GM18519 (cell line): ENCODE data around the gene CALHM3.
"Not testable (repeated sequence)": the region's sequence is repeated elsewhere in the genome, so short reads cannot be mapped to it uniquely, and the experiment has no call there.

ENCODE experiments used
- ATAC-seq: cut with Tn5 transposase; IDR thresholded peaks from one replicate; pipeline ENCODE4 v1.9.1; 2021; ENCODE audit warnings: mild to moderate bottlenecking, moderate library complexity; ENCODE audit not compliant: unreplicated experiment, low FRiP score

CALHM3 gene

DNA sequence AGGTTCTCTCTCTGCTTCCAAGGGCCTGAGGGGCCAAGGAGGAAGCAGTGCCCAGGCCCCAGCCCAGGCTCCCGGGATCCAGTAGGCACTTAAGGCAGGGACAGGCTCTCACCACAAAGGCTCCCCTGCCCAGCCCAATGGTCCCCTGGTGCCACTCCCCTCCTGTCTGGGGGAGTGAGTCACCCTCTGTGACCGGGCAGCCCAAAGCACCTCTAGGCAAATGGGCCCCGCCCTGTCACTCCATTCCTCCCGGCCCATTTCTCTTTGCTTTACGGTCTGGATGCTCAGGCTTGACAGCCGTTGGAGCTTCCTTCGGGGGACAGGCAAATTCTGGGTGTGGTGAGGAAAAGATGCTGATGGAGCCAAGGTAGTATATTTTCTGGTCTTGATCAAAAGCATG, at the start of gene CALHM3:
Gene CALHM3 (minus strand): TSS at position 106 of the 400 bp plus-strand sequence. CDS start 208 bp downstream, outside the sequence.
- ATAC-seq: no peak

DNA sequence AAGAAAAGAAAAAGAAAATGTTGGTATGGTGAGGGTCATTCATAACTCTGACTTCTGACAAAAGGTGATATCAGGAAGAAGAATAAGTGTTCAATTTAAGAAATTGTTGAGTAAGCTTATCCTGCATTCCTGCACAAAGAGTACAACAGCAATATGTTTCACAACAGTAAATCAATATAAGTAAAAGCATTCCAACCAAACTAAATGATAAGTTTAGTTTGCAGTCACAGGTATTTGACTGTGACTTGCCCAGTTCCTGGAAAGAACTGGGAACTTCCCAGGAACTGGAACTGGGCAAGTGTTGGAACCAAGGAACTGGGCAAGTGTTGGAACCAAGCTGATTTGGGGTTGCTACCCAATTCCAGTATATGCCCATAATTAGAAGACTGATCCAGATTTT, 49.5 kb upstream of the CALHM3 start:
- no peak for ATAC-seq

- not testable (repeated sequence) for ATAC-seq
Observed at GRCh38 chr10:103527476-103527875, 48.4 kb upstream of the CALHM3 start.

- ATAC-seq: no peak
Observed at GRCh38 chr10:103525901-103526300, 46.9 kb upstream of the CALHM3 start.

GRCh38 chr10:103523683-103524082, 44.6 kb upstream of the CALHM3 start:
- ATAC-seq: no peak

DNA sequence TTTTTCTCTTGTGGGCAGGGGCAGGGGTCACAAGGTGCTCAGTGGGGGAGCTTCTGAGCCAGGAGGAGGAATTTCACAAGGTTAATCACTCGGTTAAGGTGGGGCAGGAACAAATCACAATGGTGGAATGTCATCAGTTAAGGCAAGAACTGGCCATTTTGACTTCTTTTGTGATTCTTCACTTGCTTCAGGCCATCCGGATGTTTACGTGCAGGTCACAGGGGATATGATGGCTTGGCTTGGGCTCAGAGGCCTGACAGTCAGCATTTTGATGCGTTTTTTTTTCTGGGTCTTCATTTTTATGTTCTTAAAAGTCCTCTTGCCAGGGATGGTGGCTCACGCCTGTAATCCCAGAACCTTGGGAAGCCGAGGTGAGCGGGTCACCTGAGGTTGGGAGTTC, 43.0 kb upstream of the CALHM3 start:
- ATAC-seq: not testable (repeated sequence)

GRCh38 chr10:103519798-103520197, 40.8 kb upstream of the CALHM3 start:
- ATAC-seq: no peak

DNA sequence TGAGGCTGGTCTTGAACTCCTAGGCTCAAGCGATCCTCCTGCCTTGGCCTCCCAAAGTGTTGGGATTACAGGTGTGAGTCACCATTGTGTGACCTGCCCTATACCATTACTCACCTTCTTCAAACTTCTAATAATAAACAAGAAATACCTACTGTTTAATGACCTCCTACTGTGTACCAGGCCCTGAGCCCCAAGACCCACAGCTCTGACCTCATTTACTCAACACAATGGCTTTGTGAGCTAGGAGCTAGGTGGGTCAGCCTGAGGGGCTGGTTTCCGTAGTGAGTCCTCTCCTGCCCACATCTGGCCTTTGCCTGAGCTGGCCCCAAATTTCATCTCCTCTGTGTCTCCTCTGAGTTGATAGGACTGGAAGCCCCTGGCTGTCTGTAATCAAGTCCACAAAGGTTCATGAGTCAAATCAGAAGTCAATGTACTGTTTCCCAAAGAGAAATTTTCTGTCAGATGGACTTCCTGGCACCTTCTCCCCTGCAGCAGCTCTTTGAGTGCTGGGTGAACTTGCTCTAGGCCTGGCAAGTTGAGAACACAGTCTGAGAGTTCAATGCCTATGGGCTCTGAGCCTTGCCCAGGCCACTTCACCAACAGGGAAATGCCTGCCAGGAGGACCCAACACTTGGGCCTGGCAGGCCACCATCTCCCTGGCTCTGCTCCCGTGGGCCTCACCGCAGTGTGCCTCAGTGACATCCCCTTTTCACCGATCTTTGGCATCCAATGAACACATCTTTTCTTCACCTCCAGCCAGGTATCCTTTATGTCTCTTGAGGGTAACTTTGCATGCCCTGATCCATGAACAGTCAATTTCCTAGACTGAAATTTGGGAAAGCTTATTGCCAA, 38.4 kb upstream of the CALHM3 start:
- no peak for ATAC-seq

DNA sequence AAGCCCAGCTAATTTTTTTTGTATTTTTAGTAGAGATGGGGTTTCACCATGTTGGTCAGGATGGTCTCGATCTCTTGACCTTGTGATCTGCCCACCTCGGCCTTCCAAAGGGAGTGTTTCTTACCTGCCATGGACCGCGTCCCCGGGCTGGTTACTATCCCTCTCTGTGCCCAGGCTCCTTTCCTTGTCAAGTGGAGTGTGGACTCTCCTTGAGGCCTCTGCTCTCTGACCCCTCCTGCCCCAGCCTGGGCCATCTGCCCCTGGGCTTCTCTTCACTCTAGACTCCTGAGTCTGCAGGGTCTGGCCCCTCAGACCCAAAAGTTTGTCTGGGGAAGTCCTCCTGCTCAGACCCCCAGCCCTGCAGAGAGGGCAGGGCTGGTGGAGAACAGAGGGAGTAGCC, 35.2 kb upstream of the CALHM3 start:
- no peak for ATAC-seq

GRCh38 chr10:103513380-103514060, 34.5 kb upstream of the CALHM3 start:
- no peak for ATAC-seq

- no peak for ATAC-seq
Observed at GRCh38 chr10:103512591-103513379, 33.7 kb upstream of the CALHM3 start.

DNA sequence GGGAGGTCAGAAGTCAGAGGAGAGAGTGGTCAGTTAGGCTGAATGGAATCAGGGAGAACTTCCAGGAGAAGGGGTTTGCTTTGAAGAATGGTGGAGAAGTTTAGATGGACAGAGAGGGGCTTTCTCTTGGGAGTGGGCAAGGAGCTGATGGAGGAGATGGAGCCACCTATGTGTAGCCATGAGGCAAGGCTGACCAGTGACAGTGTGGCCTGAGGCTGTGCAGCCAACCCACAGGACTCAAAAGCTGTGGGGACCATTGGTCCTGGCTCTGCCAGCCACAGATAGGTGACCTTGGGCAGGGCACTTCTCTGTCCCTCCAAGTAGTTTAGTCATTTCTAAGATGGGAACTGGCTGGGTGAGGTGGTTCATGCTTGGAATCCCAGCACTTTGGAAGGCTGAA, 33.1 kb upstream of the CALHM3 start:
- no peak for ATAC-seq

DNA sequence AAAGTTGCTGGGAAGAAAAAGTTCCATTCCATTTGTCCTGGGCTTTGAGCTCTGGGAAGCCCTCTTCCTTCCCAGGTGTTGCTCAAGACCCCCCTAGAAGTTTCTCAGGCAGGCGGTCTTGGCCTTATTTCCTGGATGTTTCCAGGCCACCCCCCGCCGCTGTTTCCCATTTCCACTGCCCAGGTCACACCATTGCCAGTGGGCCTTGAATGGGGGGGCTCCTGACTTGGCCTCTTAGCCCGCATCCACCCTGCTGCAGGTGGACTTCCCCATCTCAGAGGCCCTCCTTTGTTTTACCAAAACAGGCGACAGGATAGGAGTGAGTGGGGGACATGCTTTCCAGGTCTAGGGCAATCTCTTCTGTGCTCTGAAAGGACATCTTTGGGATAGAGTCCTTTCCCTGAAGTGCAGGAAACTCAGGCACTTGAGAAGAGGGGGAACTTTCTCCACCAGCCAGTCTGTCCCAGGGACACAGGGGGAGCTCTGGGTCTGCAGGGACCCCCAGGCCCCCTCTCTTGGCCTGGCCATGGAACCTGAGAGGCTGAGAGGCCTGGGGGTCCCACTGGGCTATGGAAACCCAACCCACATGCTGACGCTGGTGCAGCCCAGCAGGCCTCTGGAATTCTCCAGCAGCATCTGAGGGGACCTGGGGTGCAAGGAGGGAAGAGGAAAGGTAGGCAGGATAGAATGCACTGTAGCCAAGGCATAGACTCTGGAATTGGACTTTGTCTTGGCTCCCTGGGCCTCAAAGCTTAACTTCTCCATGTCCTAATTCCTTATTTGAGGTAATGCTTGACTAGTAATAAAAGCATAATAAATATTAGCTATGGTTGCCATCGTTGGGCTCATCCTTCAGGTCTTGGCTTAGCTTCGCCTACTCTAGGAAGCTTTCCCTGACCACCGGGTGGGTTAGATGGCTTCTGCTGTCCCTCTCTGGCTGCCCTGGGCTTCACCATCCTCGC, 32.0 kb upstream of the CALHM3 start:
- ATAC-seq: no peak

- ATAC-seq: no peak
Observed at GRCh38 chr10:103510046-103510685, 31.1 kb upstream of the CALHM3 start.

- ATAC-seq: no peak
Observed at GRCh38 chr10:103507235-103508191, 28.5 kb upstream of the CALHM3 start.

- ATAC-seq: no peak
Observed at GRCh38 chr10:103506061-103506460, 27.0 kb upstream of the CALHM3 start.

DNA sequence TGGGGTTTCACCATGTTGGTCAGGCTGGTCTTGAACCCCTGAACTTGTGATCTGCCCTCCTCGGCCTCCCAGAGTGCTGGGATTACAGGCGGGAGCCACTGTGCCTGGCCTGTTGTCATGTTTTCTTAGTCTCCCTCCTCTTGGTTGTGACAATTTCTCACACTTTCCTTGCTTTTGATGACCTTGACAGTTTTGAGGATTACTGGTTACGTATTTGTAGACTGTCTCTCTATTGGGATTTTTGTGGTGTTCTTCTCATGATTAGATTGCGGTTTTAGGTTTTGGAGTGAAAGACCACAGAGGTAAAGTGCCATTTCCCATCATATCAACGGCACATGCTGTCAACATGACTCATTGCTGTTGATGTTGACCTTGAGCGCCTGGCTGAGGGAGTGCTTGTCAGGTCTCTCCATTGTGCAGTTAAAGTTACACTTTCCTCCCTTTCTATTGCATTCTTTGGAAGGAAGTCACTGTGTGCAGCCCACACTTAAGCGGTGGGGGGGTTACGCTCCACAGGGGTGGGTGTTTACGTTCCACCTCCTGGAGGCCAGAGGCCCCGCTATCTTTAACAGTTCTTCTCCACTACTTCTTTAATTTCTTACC, 25.2 kb upstream of the CALHM3 start:
- ATAC-seq: no peak

- not testable (repeated sequence) for ATAC-seq
Observed at GRCh38 chr10:103503777-103504176, 24.7 kb upstream of the CALHM3 start.
